ENCODE data around the gene RHOU.

Gene RHOU

GRCh38 chr1:228785366-228786330, 50.4 kb downstream of the RHOU start:
- no peak for DNase-seq (ENCODE audit: low spot score)

GRCh38 chr1:228786361-228787129, 51.3 kb downstream of the RHOU start:
- DNase-seq (ENCODE audit: low spot score): no peak

DNA sequence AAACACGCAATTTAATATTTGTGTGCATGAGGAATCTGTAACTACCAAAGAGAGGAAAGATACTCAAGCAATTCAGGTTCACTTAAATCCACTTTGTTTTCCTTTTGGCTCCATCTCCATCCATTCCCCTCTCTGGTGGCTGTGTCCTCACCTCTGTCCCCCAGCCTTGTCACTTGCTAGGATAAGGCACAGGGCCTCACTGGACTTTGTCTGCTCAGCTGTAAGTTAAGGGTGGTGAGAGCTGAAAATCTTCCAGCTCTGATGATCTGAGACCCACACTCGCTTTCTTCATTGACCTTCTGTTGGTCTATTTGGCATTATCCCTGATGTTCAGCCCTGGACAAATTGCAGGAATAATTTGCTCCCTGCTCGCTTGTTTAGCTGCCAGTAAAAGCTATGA, 56.5 kb downstream of the RHOU start:
- no peak for DNase-seq (ENCODE audit: low spot score)

GRCh38 chr1:228792601-228793000, 57.3 kb downstream of the RHOU start:
- DNase-seq (ENCODE audit: low spot score): no peak

- no peak for DNase-seq (ENCODE audit: low spot score)
These were observed 57.8 kb downstream of the RHOU start for GRCh38 chr1:228793032-228793431.

- no peak for DNase-seq (ENCODE audit: low spot score)
These were observed 58.9 kb downstream of the RHOU start for GRCh38 chr1:228794173-228794572.

DNA sequence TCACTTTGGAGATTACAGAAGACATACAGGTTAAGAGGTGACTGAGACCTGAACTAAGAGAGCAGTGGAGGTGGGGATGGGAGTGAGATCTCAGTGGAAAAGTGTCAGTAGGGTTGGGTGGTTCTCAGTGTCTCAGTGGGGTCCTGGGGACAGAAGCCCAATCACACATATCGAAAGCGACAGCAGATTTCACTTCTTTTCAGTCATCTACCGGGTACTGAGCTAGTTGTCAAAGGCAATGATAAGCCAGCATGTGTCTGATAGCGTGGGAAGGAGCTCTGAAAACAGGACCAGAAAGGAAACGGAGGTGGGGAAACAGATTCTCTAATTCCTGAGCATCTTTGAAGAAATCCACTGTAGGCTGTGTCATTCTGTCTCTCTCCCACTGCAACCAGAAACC, 59.5 kb downstream of the RHOU start:
- DNase-seq (ENCODE audit: low spot score): no peak

DNA sequence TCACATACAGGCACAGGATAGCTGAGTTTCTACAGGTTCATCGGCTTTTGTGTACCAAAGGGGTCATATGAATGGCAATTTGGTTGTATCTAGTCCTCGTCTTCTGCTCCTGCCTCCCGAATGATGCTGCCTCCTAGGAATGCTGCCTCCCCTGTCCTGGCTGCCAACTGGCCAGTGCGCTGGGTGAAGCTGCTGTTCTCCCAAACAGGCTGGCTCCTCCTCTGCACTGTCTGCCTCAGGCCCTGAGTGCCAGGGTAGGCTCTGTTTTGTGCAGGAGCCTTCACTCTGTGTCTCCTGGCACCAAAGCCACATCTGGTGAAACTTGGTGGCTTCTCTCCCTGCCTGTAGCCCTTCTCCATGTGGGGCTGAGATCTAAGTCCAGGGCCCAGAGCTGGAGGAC, 60.3 kb downstream of the RHOU start:
- no peak for DNase-seq (ENCODE audit: low spot score)

All from hepatic stellate cell (primary cell).